Myocyte (in vitro differentiated cells): ENCODE measurements around the gene TP53INP2. TPM values are rescaled to one million over a fixed set of nuclear protein-coding genes. Genes with fewer than 3 reads are reported as not detected.
A peak's percentile ranks its signal among the peaks of the same experiment; 100 is the strongest.
"Not testable (repeated sequence)": the region's sequence is repeated elsewhere in the genome, so short reads cannot be mapped to it uniquely, and the experiment has no call there.

ENCODE experiments used
- DNase-seq: peaks from one replicate; pipeline ENCODE4 v3.0.0-alpha.2; 2012; ENCODE audit warnings: low read depth
- total RNA-seq: library from RNA; depleted of rRNA; stranded (reverse); fragments of >200 nt; gene quantifications from 2 replicates; pipeline ENCODE4 v1.2.3, GENCODE V29; 2014

Gene TP53INP2
- total RNA-seq, 1 donor from 2014 or later: 51.7 TPM

- DNase-seq: peak; percentile 91
Observed at GRCh38 chr20:34705397-34706301, 1.5 kb downstream of the TP53INP2 start.

GRCh38 chr20:34706302-34706875, 2.2 kb downstream of the TP53INP2 start:
- DNase-seq: no peak

- DNase-seq: no peak
Observed at GRCh38 chr20:34706912-34707784, 3.0 kb downstream of the TP53INP2 start.

GRCh38 chr20:34708621-34709043, 4.5 kb downstream of the TP53INP2 start:
- no peak for DNase-seq

GRCh38 chr20:34709044-34709830, 5.1 kb downstream of the TP53INP2 start:
- peak; percentile 44 for DNase-seq

GRCh38 chr20:34709831-34710567, 5.9 kb downstream of the TP53INP2 start:
- peak; percentile 47 for DNase-seq

- no peak for DNase-seq
Observed at GRCh38 chr20:34710568-34710839, 6.4 kb downstream of the TP53INP2 start.

- no peak for DNase-seq
Observed at GRCh38 chr20:34710861-34711574, 6.9 kb downstream of the TP53INP2 start.

GRCh38 chr20:34711813-34712430, 7.8 kb downstream of the TP53INP2 start:
- no peak for DNase-seq

- DNase-seq: no peak
Observed at GRCh38 chr20:34712525-34713192, 8.5 kb downstream of the TP53INP2 start.

- peak; percentile 94 for DNase-seq
Observed at GRCh38 chr20:34713194-34713943, 9.2 kb downstream of the TP53INP2 start.

- not testable (repeated sequence) for DNase-seq
Observed at GRCh38 chr20:34713944-34714515, 9.9 kb downstream of the TP53INP2 start.

- DNase-seq: peak; percentile 63
Observed at GRCh38 chr20:34715384-34715783, 11.2 kb downstream of the TP53INP2 start.

- DNase-seq: no peak
Observed at GRCh38 chr20:34716921-34717229, 12.7 kb downstream of the TP53INP2 start.

GRCh38 chr20:34717230-34718095, 13.3 kb downstream of the TP53INP2 start:
- no peak for DNase-seq

- not testable (repeated sequence) for DNase-seq
Observed at GRCh38 chr20:34719242-34720017, 15.3 kb downstream of the TP53INP2 start.
